Calu3 (cell line): ENCODE measurements around the gene NTSR1. TPM values are rescaled to one million over a fixed set of nuclear protein-coding genes. Genes with fewer than 3 reads are reported as not detected.
A peak's percentile ranks its signal among the peaks of the same experiment; 100 is the strongest.

Experiments used
- BruUV-seq: library from RNA; stranded (reverse); fragments of 400-500 nt; replicated peaks from 2 replicates; lab custom pipeline; 2021; lab: Mats Ljungman, UMichigan
- CTCF ChIA-PET: fragments of 300-600 bp; sonication (Branson Sonifier 250); formaldehyde crosslinking; loops from one replicate; lab custom pipeline; 2022; ENCODE audit warnings: antibody characterized with exemption; lab: Charles Lee
- DNase-seq: peaks from one replicate; pipeline ENCODE4 v3.0.0; 2022
- H3K27ac Mint-ChIP-seq: one replicate; pipeline ENCODE4 v1.8.0; 2022; ENCODE audit warnings: mixed read lengths; ENCODE audit not compliant: unreplicated experiment
- H3K27me3 Mint-ChIP-seq: one replicate; pipeline ENCODE4 v1.8.0; 2022; ENCODE audit warnings: mixed read lengths; ENCODE audit not compliant: unreplicated experiment
- H3K36me3 Mint-ChIP-seq: one replicate; pipeline ENCODE4 v1.8.0; 2022; ENCODE audit warnings: mild to moderate bottlenecking, moderate library complexity, mixed read lengths; ENCODE audit not compliant: insufficient read depth, unreplicated experiment
- H3K4me1 Mint-ChIP-seq: one replicate; pipeline ENCODE4 v1.8.0; 2022; ENCODE audit warnings: mild to moderate bottlenecking, low read depth, mixed read lengths; ENCODE audit not compliant: unreplicated experiment
- H3K4me3 Mint-ChIP-seq: one replicate; pipeline ENCODE4 v1.8.0; 2022; ENCODE audit warnings: mild to moderate bottlenecking, low read depth, moderate library complexity, mixed read lengths; ENCODE audit not compliant: unreplicated experiment
- H3K9me3 Mint-ChIP-seq: one replicate; pipeline ENCODE4 v1.8.0; 2022; ENCODE audit warnings: low read depth, mixed read lengths; ENCODE audit not compliant: unreplicated experiment
- CTCF ChIP-seq: fragments of 200-600 bp; IDR thresholded peaks from one replicate; pipeline ENCODE4 v1.8.0; 2022; ENCODE audit warnings: antibody characterized with exemption; ENCODE audit not compliant: unreplicated experiment
- intact Hi-C: fragments of 100-400 bp; cut with micrococcal nuclease; formaldehyde crosslinking; loops from one replicate; pipeline ENCODE4 v1.10.0; 2022; ENCODE audit not compliant: unreplicated experiment
- total RNA-seq: library from RNA; stranded (reverse); gene quantifications from 2 replicates; pipeline ENCODE4 v1.2.3, GENCODE V29; 2022

Gene NTSR1
- total RNA-seq, 1 experiment from 2014 or later, result not detected

- Mint-ChIP-seq H3K27me3 (peaks cover 84% of the 10 kb centered on the region), H3K27ac (no peak overlapping the region), H3K36me3 (peaks cover 5% of the 10 kb centered on the region), H3K4me3 (no peak overlapping the region), H3K9me3 (no peaks in the 10 kb centered on the region), H3K4me1 (peaks cover 19% of the 10 kb centered on the region)
- intact Hi-C loops, result loop anchor here (5.0 kb wide), 1 partner anchor 106 kb away; no protein-coding TSS in a partner anchor
- no peak for DNase-seq
- no peak for TF ChIP-seq CTCF
- no TSS peak for BruUV-seq
- CTCF ChIA-PET, result interaction anchor here (0.6 to 2.1 kb wide), 9 partner anchors 11 to 139 kb away, joined by 3 to 8 read pairs (median 3); no protein-coding TSS in a partner anchor
These were observed 22.7 kb upstream of the NTSR1 start for GRCh38 chr20:62685781-62686555.

GRCh38 chr20:62686869-62687830, 21.5 kb upstream of the NTSR1 start:
- no peaks in the 10 kb centered on the region for H3K9me3 Mint-ChIP-seq
- H3K27me3 Mint-ChIP-seq, result peaks cover 84% of the 10 kb centered on the region
- peak; percentile 10 for TF ChIP-seq CTCF
- CTCF ChIA-PET, result interaction anchor here (0.7 to 2.1 kb wide), 5 partner anchors 10 to 138 kb away, joined by 3 to 8 read pairs (median 4); no protein-coding TSS in a partner anchor
- DNase-seq, result peak; percentile 56
- peaks cover 5% of the 10 kb centered on the region for H3K36me3 Mint-ChIP-seq
- BruUV-seq, result no TSS peak
- intact Hi-C loops, result loop anchor here (5.0 kb wide), 1 partner anchor 105 kb away; no protein-coding TSS in a partner anchor
- H3K4me3 Mint-ChIP-seq, result no peak overlapping the region
- H3K4me1 Mint-ChIP-seq, result peaks cover 19% of the 10 kb centered on the region
- H3K27ac Mint-ChIP-seq, result no peak overlapping the region

- Mint-ChIP-seq H3K4me1 (peaks cover 19% of the 10 kb centered on the region), H3K27ac (no peak overlapping the region), H3K4me3 (no peak overlapping the region), H3K36me3 (peaks cover 5% of the 10 kb centered on the region), H3K27me3 (peaks cover 86% of the 10 kb centered on the region), H3K9me3 (no peaks in the 10 kb centered on the region)
- no TSS peak for BruUV-seq
- CTCF ChIA-PET, result interaction anchor here (0.6 to 1.5 kb wide), 4 partner anchors 21 to 237 kb away, joined by 3 to 10 read pairs (median 6); no protein-coding TSS in a partner anchor
- TF ChIP-seq CTCF, result peak; percentile 12
- DNase-seq, result no peak
- intact Hi-C loops, result loop anchor here (5.0 kb wide), 1 partner anchor 104 kb away; no protein-coding TSS in a partner anchor
These were observed 20.6 kb upstream of the NTSR1 start for GRCh38 chr20:62688083-62688482.

- Mint-ChIP-seq H3K27me3 (peaks cover 94% of the 10 kb centered on the region), H3K27ac (no peak overlapping the region), H3K4me1 (peaks cover 19% of the 10 kb centered on the region), H3K4me3 (no peak overlapping the region), H3K9me3 (no peaks in the 10 kb centered on the region), H3K36me3 (peaks cover 5% of the 10 kb centered on the region)
- CTCF ChIA-PET, result interaction anchor here (0.6 to 1.5 kb wide), 3 partner anchors 22 to 238 kb away, joined by 3 to 10 read pairs (median 6); no protein-coding TSS in a partner anchor
- intact Hi-C loops, result loop anchor here (5.0 kb wide), 1 partner anchor 103 kb away; no protein-coding TSS in a partner anchor
- DNase-seq, result no peak
- BruUV-seq, result no TSS peak
- no peak for TF ChIP-seq CTCF
These were observed 19.7 kb upstream of the NTSR1 start for GRCh38 chr20:62688855-62689460.
